ENCODE data around the gene SUPT20H. TPM values are rescaled to one million over a fixed set of nuclear protein-coding genes. Genes with fewer than 3 reads are reported as not detected.

SUPT20H gene
- total and polyA plus RNA-seq, 2 donors from 2014 or later: 20.7 to 61.6 TPM

- Histone ChIP-seq H3K27ac (ENCODE audit: low read depth in 2 of 2, low read length in 2 of 2) (no peak overlapping the region), H3K4me1 (ENCODE audit: control insufficient read depth in 2 of 3, insufficient read depth in 2 of 3, low read depth in 1 of 3, low read length in 3 of 3) (no peaks in the 10 kb centered on the region), H3K9ac (ENCODE audit: low read length in 3 of 3) (no peak overlapping the region), H3K4me3 (ENCODE audit: low read length in 3 of 3) (no peak overlapping the region), H3K36me3 (ENCODE audit: control insufficient read depth in 2 of 3, insufficient read depth in 3 of 3, low read length in 3 of 3) (no peaks in the 10 kb centered on the region), H3K9me3 (ENCODE audit: control insufficient read depth in 2 of 3, insufficient read depth in 1 of 3, low read length in 3 of 3) (no peaks in the 10 kb centered on the region), H3K27me3 (ENCODE audit: control insufficient read depth, insufficient read depth, low read length) (no peaks in the 10 kb centered on the region)
- DNase-seq (peak in 1 of 5 donors; percentile 49), FAIRE-seq (no peak)
- intact Hi-C loops (cut with DNase I): no loop called here
- TF ChIP-seq CTCF (IDR thresholded peaks at IDR 0.05; ENCODE audit: borderline replicate concordance, extremely low read depth, insufficient read depth): no peak
These were observed 10.2 kb upstream of the SUPT20H start for GRCh38 chr13:37069597-37070103.

- H3K4me1 ChIP-seq (ENCODE audit: control insufficient read depth in 2 of 3, insufficient read depth in 2 of 3, low read depth in 1 of 3, low read length in 3 of 3): no peaks in the 10 kb centered on the region
- intact Hi-C loops (cut with DNase I): no loop called here
- no peak overlapping the region for H3K9ac ChIP-seq (ENCODE audit: low read length in 3 of 3)
- FAIRE-seq (no peak), DNase-seq (no peak)
- TF ChIP-seq CTCF (IDR thresholded peaks at IDR 0.05; ENCODE audit: borderline replicate concordance, extremely low read depth, insufficient read depth): peak; percentile 16
- no peaks in the 10 kb centered on the region for H3K9me3 ChIP-seq (ENCODE audit: control insufficient read depth in 2 of 3, insufficient read depth in 1 of 3, low read length in 3 of 3)
- H3K27me3 ChIP-seq (ENCODE audit: control insufficient read depth, insufficient read depth, low read length): no peaks in the 10 kb centered on the region
- no peaks in the 10 kb centered on the region for H3K36me3 ChIP-seq (ENCODE audit: control insufficient read depth in 2 of 3, insufficient read depth in 3 of 3, low read length in 3 of 3)
- no peak overlapping the region for H3K4me3 ChIP-seq (ENCODE audit: low read length in 3 of 3)
- no peak overlapping the region for H3K27ac ChIP-seq (ENCODE audit: low read depth in 2 of 2, low read length in 2 of 2)
These were observed 9.5 kb upstream of the SUPT20H start for GRCh38 chr13:37068962-37069361.

- H3K9ac ChIP-seq (ENCODE audit: low read length in 3 of 3): no peak overlapping the region
- H3K9me3 ChIP-seq (ENCODE audit: control insufficient read depth in 2 of 3, insufficient read depth in 1 of 3, low read length in 3 of 3): no peaks in the 10 kb centered on the region
- H3K4me1 ChIP-seq (ENCODE audit: control insufficient read depth in 2 of 3, insufficient read depth in 2 of 3, low read depth in 1 of 3, low read length in 3 of 3): no peaks in the 10 kb centered on the region
- DNase-seq (no peak), FAIRE-seq (no peak)
- intact Hi-C loops (cut with DNase I): no loop called here
- no peak for TF ChIP-seq CTCF (IDR thresholded peaks at IDR 0.05; ENCODE audit: borderline replicate concordance, extremely low read depth, insufficient read depth)
- H3K27ac ChIP-seq (ENCODE audit: low read depth in 2 of 2, low read length in 2 of 2): no peak overlapping the region
- H3K4me3 ChIP-seq (ENCODE audit: low read length in 3 of 3): no peak overlapping the region
- no peaks in the 10 kb centered on the region for H3K36me3 ChIP-seq (ENCODE audit: control insufficient read depth in 2 of 3, insufficient read depth in 3 of 3, low read length in 3 of 3)
- H3K27me3 ChIP-seq (ENCODE audit: control insufficient read depth, insufficient read depth, low read length): no peaks in the 10 kb centered on the region
These were observed 8.4 kb upstream of the SUPT20H start for GRCh38 chr13:37067874-37068273.
